ENCODE data around the gene FMNL2.

Gene FMNL2

DNA sequence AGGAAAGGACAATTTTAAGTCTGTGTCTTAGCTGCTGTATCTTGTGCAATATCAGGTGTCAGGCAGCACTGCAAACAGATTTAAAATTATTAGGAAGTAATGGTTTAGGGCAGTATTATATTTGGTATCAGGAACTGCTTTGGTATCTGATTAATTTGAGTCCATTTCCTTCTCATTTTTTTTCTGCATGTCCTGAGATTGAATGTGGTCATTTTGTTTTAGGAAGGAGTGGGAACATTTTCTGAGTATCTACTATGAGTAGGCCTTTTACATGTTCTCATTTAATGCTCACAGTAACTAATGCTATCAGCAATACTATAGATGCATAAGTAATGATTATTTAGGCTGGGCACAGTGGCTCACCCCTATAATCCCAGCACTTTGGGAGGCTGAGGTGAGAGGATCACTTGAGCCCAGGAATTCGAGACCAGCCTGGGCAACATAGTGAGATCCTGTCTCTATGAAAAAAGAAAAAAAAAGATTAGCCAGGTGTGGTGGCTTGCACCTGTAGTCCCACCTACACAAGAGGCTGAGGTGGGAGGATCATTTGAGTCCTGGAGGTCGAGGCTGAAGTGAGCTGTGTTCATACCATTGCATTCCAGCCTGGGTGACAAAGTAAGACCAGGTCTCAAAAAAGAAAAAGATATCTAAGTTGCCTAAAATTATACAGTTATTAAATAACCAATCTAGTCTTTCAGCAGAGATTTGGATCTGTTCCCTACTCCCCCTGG lies 4.7 kb downstream of the FMNL2 start:
- no peak for DNase-seq

DNA sequence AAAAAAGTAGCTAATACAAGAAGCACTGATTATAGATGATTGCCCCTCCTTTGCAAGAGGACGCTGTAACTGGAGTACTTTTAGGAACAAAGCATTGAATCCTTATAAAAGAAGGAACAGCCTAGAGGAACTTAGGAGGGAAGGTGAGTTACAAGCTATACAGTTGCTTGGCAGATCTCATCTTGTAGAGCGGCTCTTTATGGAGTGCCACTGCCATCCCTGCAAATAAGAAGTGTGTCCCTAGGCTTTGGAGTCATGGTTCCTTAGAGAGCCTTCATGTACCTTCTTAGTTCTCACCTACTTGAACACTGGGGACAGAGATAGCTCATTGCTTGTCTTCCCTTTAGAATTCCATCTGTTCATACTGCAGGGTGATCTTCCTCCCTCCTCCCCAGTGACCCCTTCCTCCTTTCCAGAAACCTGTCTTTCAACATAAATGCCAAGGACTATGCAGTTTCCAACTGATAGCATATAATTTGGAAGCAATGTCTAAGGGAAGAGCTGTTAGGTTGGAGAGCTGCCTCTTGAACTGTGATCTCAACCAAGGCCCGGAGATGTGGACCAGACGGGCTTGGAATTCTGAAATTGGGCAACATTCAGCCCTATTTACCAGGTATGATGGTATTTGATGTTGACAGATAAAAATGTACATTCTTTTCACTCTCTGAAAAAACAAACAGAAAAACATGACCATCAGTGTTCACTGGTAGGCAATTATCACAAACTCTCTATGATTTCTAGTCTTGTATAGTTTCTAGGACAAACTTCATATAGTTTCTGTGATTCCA lies 7.5 kb downstream of the FMNL2 start:
- no peak for DNase-seq

DNA sequence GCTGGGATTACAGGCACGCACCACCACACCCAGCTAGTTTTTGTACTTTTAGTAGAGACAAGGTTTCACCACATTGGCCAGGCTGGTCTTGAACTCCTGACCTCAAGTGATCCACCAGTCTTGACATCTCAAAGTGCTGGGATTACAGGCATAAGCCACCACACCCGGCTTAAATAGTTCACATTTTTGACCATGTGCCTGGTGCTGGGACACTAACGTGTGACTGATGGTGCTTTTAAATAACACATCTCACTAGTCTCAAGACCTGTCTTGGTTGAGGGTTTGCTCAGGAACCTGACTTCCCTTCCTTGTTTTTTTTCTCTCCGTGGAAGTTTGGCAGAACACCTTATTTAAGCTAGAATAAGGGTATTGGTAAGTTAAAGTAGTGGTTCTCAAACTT lies 8.5 kb downstream of the FMNL2 start:
- no peak for DNase-seq

DNA sequence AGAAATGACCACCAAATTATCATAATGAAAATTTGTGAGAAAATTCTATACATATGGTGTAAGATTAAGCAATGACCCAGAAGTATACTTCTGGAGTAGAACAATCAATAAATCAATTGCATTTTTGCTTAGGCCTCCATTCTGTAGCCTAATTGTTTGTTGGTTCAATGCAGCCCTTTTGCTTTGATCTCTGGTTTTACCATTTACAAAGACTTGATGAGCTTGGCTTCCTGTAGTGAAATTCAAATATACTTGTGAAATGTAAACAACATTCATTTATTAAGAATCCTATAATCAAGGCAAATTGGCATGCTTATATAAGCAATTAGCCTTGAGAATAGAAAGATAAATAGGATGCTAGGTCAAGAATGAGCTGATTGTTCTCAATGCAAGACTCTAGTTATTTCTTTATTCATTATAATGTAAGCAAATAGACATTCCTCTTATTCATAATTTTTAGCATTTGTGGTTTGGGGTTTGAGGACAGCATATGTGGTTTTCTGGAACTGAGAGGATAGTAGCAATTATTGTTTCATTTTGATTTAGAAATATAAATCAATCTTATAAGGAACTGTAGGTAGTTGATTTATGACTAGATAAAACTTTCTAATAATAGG lies 9.7 kb downstream of the FMNL2 start:
- DNase-seq, result no peak

DNA sequence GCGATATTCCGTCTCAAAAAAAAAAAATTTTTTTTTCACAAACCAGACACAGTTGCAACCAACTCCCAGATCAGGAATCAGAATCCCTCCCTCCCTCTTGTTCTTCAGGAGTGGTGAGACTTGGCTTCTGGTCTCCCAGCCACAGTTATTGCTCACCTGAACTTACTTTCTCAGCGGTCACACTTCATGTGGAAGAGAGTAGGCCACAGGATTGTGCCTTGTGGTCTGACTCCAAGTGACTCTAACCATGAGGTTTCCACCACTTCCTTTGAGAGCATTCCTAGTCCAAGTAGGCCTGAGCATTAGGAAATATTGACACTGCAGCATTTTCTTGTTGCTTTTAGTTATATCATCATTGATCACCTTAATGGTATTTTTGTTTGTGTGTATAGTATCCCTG lies 12.1 kb downstream of the FMNL2 start:
- no peak for DNase-seq

DNA sequence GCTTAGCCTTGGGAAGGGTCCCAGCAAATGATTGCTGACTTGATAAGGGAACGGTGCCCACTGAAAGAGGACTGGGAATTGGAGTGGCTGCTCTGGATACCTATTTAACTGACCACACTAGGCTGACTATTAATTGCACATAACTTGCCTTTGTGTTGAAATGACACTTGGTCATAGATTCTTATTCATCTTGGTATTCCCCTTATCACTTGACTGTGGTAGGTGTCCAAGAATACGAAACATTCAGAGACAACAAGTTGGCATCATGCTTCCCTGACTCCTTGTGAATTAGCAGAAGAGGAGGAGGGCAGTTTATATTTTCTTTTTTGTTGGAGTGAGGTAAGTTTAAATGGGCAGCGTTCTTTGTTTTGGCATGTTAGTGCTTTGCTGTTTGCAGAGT lies 13.4 kb downstream of the FMNL2 start:
- no peak for DNase-seq

DNA sequence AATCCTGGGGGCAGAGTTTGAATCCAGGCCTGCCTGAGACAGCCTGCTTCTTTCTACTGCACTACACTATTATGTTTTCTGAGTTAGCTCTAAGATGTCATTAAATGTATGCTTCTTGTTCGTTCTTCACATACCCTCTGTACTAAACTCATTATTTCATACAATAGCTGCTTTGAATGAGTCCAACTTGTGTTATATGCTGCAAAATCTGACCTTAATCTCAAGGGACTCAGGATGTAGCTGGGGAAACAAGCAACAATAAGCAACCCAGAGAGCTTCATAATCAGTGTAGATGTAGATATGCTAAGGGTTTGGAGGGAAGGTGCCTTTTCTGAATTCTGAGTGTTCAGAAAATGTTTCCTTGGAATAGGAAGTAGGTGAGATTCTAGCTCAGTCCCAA lies 14.4 kb downstream of the FMNL2 start:
- no peak for DNase-seq

DNA sequence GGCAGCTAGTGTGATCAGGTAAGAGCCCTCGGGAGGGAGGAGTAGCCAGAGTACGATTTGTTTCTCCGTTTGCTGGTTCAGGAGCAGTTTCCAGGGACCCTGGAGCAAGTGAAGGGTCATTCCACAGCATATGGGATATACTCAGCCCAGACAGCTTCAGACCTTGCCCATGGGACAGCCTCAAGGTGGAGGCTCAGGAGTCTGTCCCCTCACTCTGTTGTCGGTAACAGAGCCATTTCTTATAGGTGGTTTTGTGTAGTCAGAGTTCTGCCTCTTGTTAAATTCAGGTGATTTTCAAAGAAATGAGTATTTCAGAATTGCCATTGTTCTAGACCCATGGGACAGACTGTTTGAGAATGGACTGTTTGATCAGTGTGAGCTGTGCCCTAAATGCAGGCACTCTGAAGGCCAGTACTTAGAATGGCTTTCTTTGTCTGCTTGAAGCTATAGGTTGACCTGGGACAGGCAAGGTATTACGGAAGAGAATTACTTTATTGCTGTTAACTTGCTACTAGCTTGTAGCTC lies 15.2 kb downstream of the FMNL2 start:
- no peak for DNase-seq

DNA sequence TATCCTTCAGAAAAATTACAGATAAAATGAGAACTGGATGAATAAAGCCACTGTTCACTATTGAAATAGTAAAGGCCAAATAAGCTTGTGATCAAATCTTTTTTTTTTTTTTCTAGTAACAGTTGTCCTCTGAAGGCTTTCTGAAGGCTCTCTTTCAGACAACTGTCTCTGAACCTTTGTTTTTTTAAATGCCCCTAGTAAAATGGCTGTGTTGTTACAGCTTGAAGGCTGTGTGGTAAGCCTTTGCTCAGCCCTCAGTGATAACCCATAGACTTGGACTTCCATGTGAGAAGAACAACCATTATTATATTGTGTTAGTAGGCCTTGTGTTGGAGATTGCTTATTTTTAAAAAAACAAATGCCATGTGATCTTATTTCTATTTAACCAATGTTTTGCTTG lies 17.6 kb downstream of the FMNL2 start:
- no peak for DNase-seq

DNA sequence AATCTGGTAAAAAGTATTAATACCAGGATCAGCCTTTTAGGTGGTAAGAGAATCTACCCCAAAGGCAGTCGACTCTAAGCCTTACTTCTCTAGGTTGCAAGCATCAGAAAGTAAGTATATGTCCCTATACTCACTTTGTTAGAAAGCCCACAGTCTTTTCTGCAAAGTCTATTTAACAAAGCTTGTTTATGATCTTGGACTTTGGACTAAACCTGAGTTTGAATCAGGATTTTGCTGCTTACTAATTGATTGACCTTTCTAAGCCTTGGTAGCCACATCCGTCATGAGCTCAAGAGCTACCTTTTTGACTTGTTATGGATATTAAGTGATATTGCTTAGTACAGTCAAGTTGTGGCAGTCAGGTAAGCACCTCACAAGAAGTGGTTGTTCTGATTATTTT lies 18.4 kb downstream of the FMNL2 start:
- DNase-seq, result no peak

DNA sequence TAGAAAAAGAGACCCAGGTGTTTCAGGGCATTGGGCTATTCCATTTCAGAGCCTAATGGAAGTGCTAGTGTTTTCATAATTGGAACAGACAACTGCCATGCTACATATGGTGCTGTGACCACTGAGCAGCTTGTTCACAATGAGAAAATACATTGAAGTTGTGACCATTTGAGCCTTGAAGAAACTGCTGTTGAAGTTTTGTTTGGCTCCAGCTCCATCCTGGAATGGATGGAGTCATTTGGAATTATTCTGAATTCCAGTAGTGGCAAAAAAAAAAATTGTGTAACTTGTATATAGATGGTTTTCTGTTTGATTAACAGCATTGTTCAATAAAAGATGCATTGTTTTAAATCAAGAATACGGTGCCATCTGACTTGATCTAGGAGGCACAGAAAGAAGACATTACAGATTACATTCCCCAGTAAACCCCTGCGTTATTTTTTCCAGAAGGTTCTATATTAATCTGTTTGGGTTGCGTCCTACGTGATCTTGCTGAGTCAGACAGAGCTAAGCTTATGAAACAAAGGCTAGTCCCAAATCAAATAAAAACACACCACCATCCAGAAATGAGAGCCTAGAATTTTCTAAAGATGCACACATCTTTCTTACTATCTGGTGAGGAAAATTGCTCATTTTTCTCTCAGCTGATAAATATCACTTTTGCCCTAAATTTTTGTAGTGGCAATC lies 19.2 kb downstream of the FMNL2 start:
- DNase-seq, result no peak

DNA sequence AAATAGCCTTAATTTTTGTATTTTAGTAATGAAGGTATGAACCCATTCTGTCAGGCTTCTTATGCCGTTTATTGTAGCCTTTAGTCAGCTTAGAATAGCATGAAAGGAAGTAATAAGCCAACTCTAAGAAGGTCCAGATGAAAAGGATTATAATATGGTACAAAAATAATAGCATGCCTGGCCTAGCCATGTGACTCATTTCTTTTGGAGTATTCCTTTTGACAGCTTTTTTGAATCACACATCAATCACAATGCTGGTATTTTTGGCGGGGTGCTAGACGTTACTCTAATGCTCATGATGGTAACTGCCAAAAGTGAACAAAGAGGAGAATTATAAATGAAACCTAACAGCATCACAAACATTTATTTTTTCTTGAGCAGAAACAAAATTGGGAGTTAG lies 19.9 kb downstream of the FMNL2 start:
- no peak for DNase-seq

DNA sequence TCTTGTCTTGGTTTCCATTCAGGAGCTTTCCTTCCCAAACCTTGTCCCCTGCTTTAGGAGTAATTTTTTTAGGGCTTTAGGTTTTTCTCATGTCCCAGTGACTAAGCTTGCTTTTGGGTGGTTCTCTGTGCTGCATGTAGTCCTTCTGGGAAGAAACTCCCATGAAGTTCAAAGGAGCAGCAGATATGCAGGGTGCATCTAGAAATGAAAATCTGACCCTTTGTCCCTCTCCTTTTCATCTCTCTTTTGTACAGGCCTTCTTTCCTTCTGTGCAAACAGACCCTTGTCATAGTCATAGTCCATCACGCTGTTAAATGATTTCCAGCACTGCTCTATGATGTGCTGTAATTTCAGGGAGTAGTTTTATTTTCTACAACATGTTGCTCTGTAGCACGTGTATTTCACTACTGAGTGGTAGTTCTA lies 20.4 kb downstream of the FMNL2 start:
- no peak for DNase-seq

DNA sequence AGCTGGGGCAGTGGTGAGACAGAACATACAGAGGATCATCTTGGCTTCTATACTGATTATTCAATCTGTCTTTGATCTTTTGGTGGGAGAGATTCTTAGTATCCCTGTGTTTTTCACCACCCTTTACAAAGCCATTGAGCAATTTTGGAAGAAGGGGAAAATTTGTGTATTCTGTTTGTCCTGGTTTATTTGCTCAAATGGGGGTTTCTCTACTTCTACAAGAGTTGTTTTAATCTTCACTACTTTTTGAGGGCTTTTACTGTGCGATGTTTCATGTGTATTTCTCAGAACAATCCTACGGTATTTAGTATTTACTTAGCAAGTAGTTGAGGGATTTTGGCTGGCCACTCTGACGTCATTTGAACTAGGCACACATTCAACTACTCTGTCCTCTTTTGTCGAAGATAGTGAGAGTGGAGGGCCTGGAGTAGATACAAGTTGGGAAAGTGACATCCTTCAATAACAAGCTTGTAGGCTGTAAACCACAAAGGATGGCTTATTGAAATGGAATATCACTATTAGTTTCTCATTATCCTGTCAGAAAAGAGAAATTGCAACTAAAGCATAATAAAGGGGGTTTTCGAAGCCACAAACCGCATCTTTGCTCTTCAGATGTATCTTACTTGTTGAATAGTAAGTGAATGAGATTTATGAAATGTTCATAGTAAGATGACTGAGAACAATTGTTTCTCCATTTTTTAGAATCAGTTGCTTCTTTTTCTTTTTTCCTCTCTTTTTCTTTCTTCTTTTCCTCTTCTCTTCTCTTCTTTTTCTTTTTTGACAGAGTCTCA lies 24.8 kb downstream of the FMNL2 start:
- DNase-seq, result no peak

DNA sequence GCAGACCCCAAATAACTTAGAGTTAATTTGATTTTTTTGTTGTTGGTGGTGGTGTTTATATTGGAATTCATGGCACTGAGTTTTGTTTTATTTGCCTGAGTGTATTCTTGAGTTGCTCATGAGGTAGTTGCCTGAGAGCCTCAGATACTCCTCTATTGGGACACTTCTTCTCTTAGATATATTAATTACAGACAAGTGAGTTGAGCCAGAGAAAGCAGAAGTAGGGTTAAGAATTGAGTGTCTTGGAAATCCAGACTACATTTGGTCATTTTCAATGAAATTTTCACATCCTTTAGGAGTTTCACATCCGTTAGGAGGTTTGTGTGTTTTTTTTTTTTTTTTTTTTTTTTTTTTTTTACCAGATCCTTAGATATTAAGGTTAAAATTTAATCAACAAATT lies 29.0 kb downstream of the FMNL2 start:
- no peak for DNase-seq

DNA sequence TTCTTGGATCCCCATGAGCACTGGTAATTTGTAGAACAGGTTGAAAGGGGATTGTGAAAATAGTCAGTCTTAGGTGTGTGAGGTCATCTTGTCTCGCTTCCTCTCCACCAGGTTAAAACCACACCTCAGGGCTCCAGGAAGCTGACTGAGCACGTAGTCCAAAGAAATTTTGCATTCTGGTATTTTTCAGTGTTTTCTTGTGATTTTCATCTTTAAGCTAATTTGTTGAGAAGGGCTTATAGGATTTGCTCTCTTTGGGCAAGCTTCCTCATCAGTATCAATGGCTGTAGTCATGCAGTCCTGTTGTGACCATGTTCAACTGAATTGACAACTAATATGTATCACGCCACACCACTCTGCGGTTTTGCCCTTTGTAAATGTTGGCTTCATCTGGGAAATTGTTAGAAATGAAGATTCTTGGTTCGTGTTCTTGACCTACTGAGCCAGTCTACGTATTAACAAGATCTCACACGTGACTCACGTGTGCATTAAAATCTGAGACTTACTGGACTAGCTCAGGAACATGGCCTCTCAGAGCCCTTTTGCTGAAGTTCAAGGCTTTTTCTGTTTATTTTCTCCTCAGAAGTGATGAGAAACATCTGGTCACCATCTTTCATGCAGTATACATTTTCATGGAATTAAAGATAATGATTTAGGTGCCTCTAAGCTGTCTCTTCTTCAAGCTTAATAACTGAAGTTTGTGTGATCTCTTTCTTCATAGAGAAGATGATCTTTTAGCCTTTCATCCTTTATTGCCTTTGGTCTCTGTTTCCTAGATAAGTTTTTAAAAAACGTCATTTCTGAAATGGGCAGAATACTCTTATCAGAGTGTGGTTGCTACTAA lies 32.8 kb downstream of the FMNL2 start:
- DNase-seq, result no peak

DNA sequence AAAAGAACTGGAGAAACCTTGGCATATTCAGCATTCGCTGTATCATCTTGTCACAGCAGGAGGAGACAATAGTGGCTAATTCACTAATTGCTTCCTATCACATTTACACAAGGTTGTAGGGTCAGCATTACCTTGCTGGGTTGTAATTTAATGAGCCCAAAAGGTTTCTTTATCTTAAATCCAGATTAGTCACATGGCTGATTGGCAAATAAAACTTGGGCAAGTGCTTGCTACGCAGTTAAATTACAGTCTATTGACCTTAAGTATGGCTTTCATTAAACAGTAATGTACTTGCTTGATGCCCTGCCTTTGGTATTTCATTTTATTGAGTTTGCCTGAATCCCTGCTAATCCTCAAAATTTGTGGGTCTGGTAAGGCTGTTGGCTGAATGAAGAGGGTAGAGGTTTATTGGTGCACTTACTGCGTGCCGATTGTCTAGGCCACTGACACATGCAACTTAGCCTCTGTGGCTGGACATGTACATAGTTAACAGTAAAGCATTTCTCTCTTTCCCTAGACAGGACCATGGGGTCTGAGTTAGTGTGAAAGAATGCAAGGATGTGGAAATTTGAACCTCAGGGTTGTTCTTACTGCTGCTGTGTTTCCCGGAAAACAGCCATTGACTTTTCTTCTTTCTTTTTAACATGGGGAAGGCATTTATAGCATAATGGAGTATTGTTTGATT lies 34.3 kb downstream of the FMNL2 start:
- no peak for DNase-seq

DNA sequence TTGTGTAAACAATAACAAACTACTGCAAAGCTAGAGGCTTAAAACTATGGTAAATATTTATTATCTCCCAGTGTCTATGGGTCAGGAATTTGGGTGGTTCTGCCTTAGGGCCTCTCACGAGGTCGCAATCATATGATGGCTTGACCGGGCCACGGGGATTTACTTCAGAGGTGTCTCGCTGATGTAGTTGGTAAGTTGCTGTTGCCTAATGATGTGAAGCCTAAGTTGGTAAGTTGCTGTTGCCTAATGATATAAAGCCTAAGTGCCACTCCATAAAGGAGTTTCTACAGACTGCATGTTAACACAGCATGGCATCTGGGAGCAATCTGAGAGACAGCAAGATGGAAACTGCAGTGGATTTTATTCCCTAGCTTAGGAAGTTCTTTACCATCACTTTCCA lies 35.8 kb downstream of the FMNL2 start:
- DNase-seq, result no peak

DNA sequence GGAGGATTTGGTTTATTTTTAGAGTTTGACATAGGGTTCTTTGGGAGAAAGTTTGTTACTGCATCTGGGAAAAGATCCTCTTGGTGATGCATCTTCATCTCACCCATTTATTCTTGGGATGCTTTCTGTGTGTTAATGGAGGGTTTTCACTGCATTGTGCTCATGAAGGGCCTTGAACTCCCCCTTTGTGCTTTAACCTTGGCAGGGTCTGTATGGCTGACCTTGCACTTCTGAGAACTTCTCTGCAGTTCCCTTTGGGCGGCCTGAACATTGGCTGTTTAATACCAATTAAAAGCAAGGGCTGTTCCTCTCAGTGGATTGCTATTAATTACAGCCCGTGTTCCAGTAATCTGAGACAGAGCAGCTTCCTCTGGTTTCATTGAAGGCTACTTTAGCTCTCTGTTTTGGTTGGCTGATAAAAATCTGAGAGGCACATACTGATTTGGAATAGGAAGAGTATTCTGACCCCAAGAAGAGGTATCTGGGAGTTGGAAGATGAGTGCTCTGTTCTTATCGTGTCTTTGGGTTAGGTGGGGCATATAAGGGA lies 37.5 kb downstream of the FMNL2 start:
- no peak for DNase-seq

DNA sequence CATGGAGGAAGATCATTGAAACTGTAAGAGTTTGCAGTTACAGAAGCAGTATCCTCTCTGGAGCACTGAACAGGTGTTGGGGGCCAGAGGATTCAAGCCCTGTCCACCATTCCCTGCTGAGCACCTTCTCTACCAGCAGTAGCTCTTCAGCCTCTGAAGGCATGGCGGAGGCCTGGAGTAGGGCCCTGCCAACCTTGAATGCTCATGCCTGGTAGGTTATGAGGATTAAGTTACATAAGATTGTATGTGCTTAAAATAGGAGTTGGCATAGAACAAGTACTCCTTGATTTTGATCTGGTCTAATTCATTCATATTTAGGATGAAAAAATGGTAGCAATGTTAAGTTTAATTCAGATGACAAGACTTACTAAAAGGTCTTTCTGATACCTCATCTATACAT lies 40.2 kb downstream of the FMNL2 start:
- DNase-seq, result no peak

DNA sequence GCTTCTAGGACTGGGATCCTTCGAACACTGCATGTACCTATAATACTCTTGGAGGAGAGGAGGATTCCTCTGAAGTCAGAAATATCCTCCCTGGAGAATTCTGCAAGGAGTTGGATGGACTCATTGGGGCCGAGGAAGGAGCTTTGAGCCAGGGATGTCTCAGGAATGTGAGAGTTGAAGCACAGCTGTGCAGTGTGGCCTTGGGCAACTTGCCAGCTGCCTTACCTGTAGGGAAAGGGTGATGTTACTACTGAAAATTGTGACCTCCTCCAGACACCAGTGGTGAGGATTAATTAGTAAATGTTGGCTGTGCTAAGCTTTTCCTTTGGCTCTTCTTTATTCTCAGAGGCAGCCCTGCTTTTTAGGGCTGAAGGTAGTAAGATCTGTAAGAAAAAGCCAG lies 41.4 kb downstream of the FMNL2 start:
- no peak for DNase-seq
